K562 (cell line): ENCODE data around the gene TIFAB. TPM values are rescaled to one million over a fixed set of nuclear protein-coding genes. Genes with fewer than 3 reads are reported as not detected.

Experiments
- AFF1 ChIP-seq, 2 experiments: fragments of 450-650 bp; IDR thresholded peaks; 2 replicates each; pipeline ENCODE4 v1.6.1; 2018; ENCODE audit warnings: mild to moderate bottlenecking in 2 of 2, low read depth in 1 of 2; ENCODE audit not compliant: partially characterized antibody in 2 of 2
- BRF2 ChIP-seq: IDR thresholded peaks from 3 replicates; pipeline ENCODE4 v1.6.1; 2011; ENCODE audit warnings: borderline replicate concordance, mild to moderate bottlenecking; ENCODE audit not compliant: insufficient read length, insufficient read depth
- CREBBP ChIP-seq: IDR thresholded peaks from one replicate; pipeline ENCODE4 v1.6.1; 2012; ENCODE audit warnings: low read depth, mild to moderate bottlenecking, control low read depth, inconsistent platforms, low read length
- KAT2B ChIP-seq: IDR thresholded peaks from one replicate; pipeline ENCODE4 v1.6.1; 2012; ENCODE audit warnings: low read depth, mild to moderate bottlenecking, control low read depth, inconsistent platforms, low read length, moderate library complexity
- NEUROD1 ChIP-seq: fragments of 150-350 bp; IDR thresholded peaks from 2 replicates; pipeline ENCODE4 v1.6.1; 2014; ENCODE audit warnings: borderline replicate concordance, low read length, low read depth; ENCODE audit not compliant: partially characterized antibody
- SAFB ChIP-seq: fragments of 200-400 bp; formaldehyde crosslinking; IDR thresholded peaks from 2 replicates; pipeline ENCODE4 v1.6.1; 2017; ENCODE audit warnings: low read depth, low read length, borderline replicate concordance
- TCF3 ChIP-seq: sonication (generic); formaldehyde crosslinking; IDR thresholded peaks from 2 replicates; pipeline ENCODE4 v1.4.0; 2020; ENCODE audit warnings: mild to moderate bottlenecking, missing genetic modification reagents
- YBX1 ChIP-seq: fragments of 450-650 bp; IDR thresholded peaks from 2 replicates; pipeline ENCODE4 v1.7.1; 2016; ENCODE audit warnings: mild to moderate bottlenecking
- ZNF212 ChIP-seq: fragments of 450-650 bp; formaldehyde crosslinking; IDR thresholded peaks from 2 replicates; pipeline ENCODE4 v1.4.0; 2020; ENCODE audit warnings: mild to moderate bottlenecking
- ZNF23 ChIP-seq: fragments of 250-450 bp; sonication (Bioruptor Pico); IDR thresholded peaks from 2 replicates; pipeline ENCODE4 v1.4.0; 2020; ENCODE audit warnings: mild to moderate bottlenecking
- ZNF77 ChIP-seq: fragments of 250-450 bp; sonication (Bioruptor Pico); IDR thresholded peaks from 2 replicates; pipeline ENCODE4 v1.5.0; 2020
- polyA plus RNA-seq, 8 experiments: library from polyadenylated mRNA; depleted of rRNA in 4 of 8; stranded (reverse) in 5 of 8; unstranded in 3 of 8; fragments of >200 nt; fragmentation: Nextera tagmentation in 2 of 8; fragmentation: Illumina TruSeq in 1 of 8; extraction: Ambion mirVana in 2 of 8; extraction: Trizol in 1 of 8; gene quantifications; 2 replicates each; pipeline versions ENCODE4 v1.2.1 to v1.2.3, GENCODE V29; 2011 to 2014; ENCODE audit warnings: inconsistent platforms in 1 of 8, missing spikeins in 1 of 8
- total RNA-seq, 7 experiments: library from RNA; depleted of rRNA in 6 of 7; stranded (reverse); fragments of >200 nt in 6 of 7; fragmentation: Illumina TruSeq in 2 of 7; extraction: Trizol in 2 of 7; gene quantifications; 2 replicates each; pipeline versions ENCODE4 v1.2.1 to v1.2.3, GENCODE V29; 2011 to 2021; ENCODE audit warnings: low replicate concordance in 1 of 7

TIFAB gene
- total and polyA plus RNA-seq, 9 of the 15 experiments (the other 6 are each of a cell fraction or from before 2014, with no cell fraction given), result not detected

GRCh38 chr5:135448791-135449507 is 3.2 kb downstream of the TIFAB start (continued):
- TF ChIP-seq SAFB (no peak), CREBBP (no peak), YBX1 (no peak), TCF3 (CRISPR knock-in tag) (no peak), KAT2B (no peak), NEUROD1 (no peak), ZNF77 (no peak), AFF1 (IDR thresholded peaks at IDR 0.05; ENCODE audit: low read depth in 1 of 2, partially characterized antibody in 2 of 2) (no peak), BRF2 (no peak), ZNF23 (CRISPR knock-in tag) (no peak), ZNF212 (no peak)
